Uterus (tissue), 4 donors: ENCODE data around the gene PPM1J. TPM values are rescaled to one million over a fixed set of nuclear protein-coding genes. Genes with fewer than 3 reads are reported as not detected.

Source experiments
- DNase-seq, 2 donors: peaks; one replicate each; pipeline ENCODE4 v3.0.0-alpha.2; 2019 to 2020
- H3K27ac ChIP-seq, 2 donors: fragments of 200-600 bp; sonication (generic); 1 replicate in 1 of 2; 2 replicates in 1 of 2; pipeline ENCODE4 v1.5.1; 2016 to 2018
- H3K27me3 ChIP-seq, 2 donors: fragments of 200-600 bp; sonication (generic); one replicate each; pipeline ENCODE4 v1.5.1; 2018 to 2019; ENCODE audit warnings: control low read depth in 1 of 2
- H3K36me3 ChIP-seq, 2 donors: fragments of 200-600 bp; sonication (generic); one replicate each; pipeline ENCODE4 v1.5.1; 2019; ENCODE audit warnings: control low read depth in 1 of 2
- H3K4me1 ChIP-seq, 2 donors: fragments of 200-600 bp; sonication (generic); one replicate each; pipeline ENCODE4 v1.5.1; 2018 to 2019; ENCODE audit warnings: control low read depth in 1 of 2
- H3K4me3 ChIP-seq, 2 donors: fragments of 200-600 bp; sonication (generic); 1 replicate in 1 of 2; 2 replicates in 1 of 2; pipeline ENCODE4 v1.5.1; 2018 to 2019; ENCODE audit warnings: mild to moderate bottlenecking in 1 of 2
- H3K9me3 ChIP-seq, 2 donors: fragments of 200-600 bp; sonication (generic); one replicate each; pipeline ENCODE4 v1.5.1; 2019; ENCODE audit warnings: control low read depth in 1 of 2
- POLR2A ChIP-seq, 2 donors: fragments of 450-650 bp; IDR thresholded peaks; one replicate each; pipeline ENCODE4 v1.6.1; 2016; ENCODE audit warnings: antibody characterized with exemption in 2 of 2, mild to moderate bottlenecking in 1 of 2, moderate library complexity in 1 of 2
- intact Hi-C: fragments of 100-400 bp; cut with DNase I; formaldehyde crosslinking; loops from one replicate; pipeline ENCODE4 v1.15.1; 2023; ENCODE audit warnings: low total_unique reads
- total RNA-seq, 4 donors: library from RNA; depleted of rRNA in 3 of 4; stranded (reverse); fragments of >200 nt in 3 of 4; gene quantifications; one replicate each; pipeline versions ENCODE4 v1.1.0 to v1.2.4, GENCODE V29; 2014 to 2023
- TF ChIP-seq, protein P1 (sequence below), 4 experiments: fragments of 200-600 bp in 2 of 4; fragments of 450-650 bp in 2 of 4; sonication (generic) in 2 of 4; IDR thresholded peaks; one replicate each; pipeline ENCODE4 v1.5.1; 2016 to 2019; ENCODE audit warnings: antibody characterized with exemption in 4 of 4, mild to moderate bottlenecking in 2 of 4, moderate library complexity in 1 of 4
- donor health status: DM: yes; HTN: yes; CAD: no.

The PPM1J gene
- total RNA-seq, 4 donors from 2014 or later = 0.90 to 4.2 (median 2.6) TPM; not detected in 1

DNA sequence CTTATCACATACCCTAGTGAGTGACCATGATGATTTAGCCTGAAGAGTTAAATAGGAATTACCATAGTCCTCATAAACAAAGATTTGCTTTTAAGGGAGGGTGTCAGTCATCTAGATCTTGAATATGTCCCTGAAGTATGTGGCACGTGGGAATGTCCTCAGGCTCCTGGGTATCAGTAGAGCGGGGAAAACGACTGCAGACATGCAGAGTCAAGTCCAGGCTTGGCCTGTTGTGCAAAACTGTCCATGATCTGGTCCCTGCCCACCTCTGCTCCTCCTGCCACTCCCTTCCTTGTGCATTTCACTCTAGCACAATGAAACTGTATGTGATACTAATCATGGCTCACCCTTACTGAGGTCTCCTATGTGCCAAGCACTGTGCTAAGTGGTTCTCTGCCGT, 27.8 kb downstream of the PPM1J start:
- DNase-seq = no peak

DNA sequence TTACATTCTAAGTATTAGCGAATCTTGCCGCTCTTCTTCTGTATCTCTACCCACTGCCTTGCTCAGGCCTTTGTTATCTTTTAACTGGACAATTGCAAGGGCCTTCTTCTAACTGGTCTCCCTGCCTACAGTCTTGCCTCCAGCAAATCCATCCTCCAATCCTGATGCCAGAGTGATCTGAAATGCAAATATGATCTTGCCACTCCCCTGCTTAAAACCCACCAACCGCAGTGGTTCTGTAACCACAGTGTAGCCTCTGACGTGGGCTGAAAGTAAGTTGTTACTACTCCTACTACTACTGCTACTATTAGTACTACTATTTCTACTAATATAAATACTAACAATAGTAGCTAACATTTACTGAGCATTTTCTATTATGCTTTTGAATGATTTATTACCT, 28.3 kb downstream of the PPM1J start:
- H3K4me1 ChIP-seq = no peaks in the 10 kb centered on the region
- no peak overlapping the region for H3K27ac ChIP-seq
- DNase-seq = no peak
- H3K27me3 ChIP-seq = no peaks in the 10 kb centered on the region
- H3K9me3 ChIP-seq = no peaks in the 10 kb centered on the region
- intact Hi-C loops = no loop called here
- no peak for TF ChIP-seq POLR2A (IDR thresholded peaks at IDR 0.05)
- TF ChIP-seq, protein P1, sequence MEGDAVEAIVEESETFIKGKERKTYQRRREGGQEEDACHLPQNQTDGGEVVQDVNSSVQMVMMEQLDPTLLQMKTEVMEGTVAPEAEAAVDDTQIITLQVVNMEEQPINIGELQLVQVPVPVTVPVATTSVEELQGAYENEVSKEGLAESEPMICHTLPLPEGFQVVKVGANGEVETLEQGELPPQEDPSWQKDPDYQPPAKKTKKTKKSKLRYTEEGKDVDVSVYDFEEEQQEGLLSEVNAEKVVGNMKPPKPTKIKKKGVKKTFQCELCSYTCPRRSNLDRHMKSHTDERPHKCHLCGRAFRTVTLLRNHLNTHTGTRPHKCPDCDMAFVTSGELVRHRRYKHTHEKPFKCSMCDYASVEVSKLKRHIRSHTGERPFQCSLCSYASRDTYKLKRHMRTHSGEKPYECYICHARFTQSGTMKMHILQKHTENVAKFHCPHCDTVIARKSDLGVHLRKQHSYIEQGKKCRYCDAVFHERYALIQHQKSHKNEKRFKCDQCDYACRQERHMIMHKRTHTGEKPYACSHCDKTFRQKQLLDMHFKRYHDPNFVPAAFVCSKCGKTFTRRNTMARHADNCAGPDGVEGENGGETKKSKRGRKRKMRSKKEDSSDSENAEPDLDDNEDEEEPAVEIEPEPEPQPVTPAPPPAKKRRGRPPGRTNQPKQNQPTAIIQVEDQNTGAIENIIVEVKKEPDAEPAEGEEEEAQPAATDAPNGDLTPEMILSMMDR (IDR thresholded peaks at IDR 0.05) = no peak
- H3K36me3 ChIP-seq = no peaks in the 10 kb centered on the region
- H3K4me3 ChIP-seq = no peak overlapping the region

More for the DNA sequence above, 27.8 kb downstream of the PPM1J start:
- no peaks in the 10 kb centered on the region for H3K9me3 ChIP-seq
- intact Hi-C loops = no loop called here
- no peak overlapping the region for H3K27ac ChIP-seq
- TF ChIP-seq POLR2A (IDR thresholded peaks at IDR 0.05) = no peak
- TF ChIP-seq, protein P1 (IDR thresholded peaks at IDR 0.05) = no peak
- no peaks in the 10 kb centered on the region for H3K4me1 ChIP-seq
- no peaks in the 10 kb centered on the region for H3K36me3 ChIP-seq
- no peak overlapping the region for H3K4me3 ChIP-seq
- no peaks in the 10 kb centered on the region for H3K27me3 ChIP-seq

DNA sequence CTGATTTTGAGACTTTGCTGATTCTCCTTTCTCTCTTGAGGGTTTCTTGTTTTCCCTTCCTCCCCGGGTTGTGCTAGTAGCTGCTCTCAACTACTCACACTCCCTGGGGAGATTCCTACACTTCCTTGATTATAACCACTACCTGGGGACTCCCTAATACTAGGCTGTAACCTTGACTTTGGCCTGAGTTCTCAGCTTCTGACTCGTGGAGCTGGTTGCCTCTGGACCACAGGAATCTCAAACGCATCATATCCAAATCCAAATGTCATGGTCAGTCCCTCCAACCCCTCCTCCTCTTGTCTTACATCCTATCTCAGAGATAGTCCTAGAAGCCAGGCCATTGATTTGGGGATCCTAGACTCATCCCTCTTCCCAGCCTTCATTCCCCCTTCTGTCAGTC, 28.7 kb downstream of the PPM1J start:
- H3K4me3 ChIP-seq = no peak overlapping the region
- no peak for TF ChIP-seq POLR2A (IDR thresholded peaks at IDR 0.05)
- TF ChIP-seq, protein P1 (IDR thresholded peaks at IDR 0.05) = no peak
- no peaks in the 10 kb centered on the region for H3K9me3 ChIP-seq
- no peak for DNase-seq
- no peaks in the 10 kb centered on the region for H3K36me3 ChIP-seq
- H3K27me3 ChIP-seq = no peaks in the 10 kb centered on the region
- H3K27ac ChIP-seq = no peak overlapping the region
- intact Hi-C loops = no loop called here
- no peaks in the 10 kb centered on the region for H3K4me1 ChIP-seq

DNA sequence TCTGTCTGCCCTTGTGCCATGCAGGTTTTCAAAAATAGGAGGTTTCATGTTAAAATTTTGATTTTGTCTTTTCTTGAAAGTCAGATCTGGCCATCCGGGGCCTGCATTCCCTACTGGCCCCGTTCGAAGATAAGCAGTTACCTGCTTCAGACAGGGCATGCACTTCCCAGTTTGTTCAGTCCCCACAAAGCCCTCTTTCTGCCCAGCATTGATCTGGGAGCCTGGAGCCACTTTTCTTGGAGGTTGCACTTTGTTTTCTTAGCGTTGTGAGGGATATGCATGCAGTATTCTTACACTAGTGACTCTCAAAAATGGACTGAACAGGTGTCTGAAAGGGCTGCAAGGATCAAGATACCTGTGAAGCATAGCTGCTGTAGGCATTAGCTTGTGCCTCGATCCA, 29.2 kb downstream of the PPM1J start:
- no peaks in the 10 kb centered on the region for H3K4me1 ChIP-seq
- TF ChIP-seq, protein P1 (IDR thresholded peaks at IDR 0.05) = no peak
- TF ChIP-seq POLR2A (IDR thresholded peaks at IDR 0.05) = no peak

DNA sequence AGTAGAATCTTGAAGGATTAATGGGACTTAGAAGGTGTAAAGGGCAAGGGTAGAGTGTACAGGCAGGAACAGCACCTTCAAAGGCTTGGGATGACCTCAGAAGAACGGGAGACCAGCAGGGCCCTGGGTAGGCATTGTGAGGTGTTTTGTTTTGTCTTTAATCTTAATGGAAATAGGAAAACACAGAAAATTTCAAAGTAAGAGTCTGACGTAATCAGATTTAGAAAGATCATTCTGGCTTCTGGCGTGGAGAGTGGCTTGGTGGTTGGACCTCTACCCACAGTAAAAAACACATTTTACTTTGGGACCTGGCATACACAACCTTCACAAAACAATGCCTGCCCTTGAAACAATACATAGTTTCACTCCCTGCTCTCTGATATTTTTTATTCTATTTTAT, 36.5 kb downstream of the PPM1J start:
- Histone ChIP-seq H3K4me3 (no peak overlapping the region), H3K27me3 (no peaks in the 10 kb centered on the region), H3K9me3 (no peaks in the 10 kb centered on the region), H3K36me3 (no peaks in the 10 kb centered on the region), H3K27ac (no peak overlapping the region), H3K4me1 (peaks cover 0 to 4% of the 10 kb centered on the region in 2 donors)
- no peak for DNase-seq
- intact Hi-C loops = no loop called here
- TF ChIP-seq POLR2A (IDR thresholded peaks at IDR 0.05) = no peak
- TF ChIP-seq, protein P1 (IDR thresholded peaks at IDR 0.05) = no peak

More for the DNA sequence above, 29.2 kb downstream of the PPM1J start:
- Histone ChIP-seq H3K27ac (no peak overlapping the region), H3K36me3 (no peaks in the 10 kb centered on the region), H3K27me3 (no peaks in the 10 kb centered on the region), H3K9me3 (no peaks in the 10 kb centered on the region), H3K4me3 (no peak overlapping the region)
- intact Hi-C loops = no loop called here
- DNase-seq = no peak
